ENCODE data around the gene PABPC3. TPM values are rescaled to one million over a fixed set of nuclear protein-coding genes. Genes with fewer than 3 reads are reported as not detected.

PABPC3 gene
- total and polyA plus RNA-seq, 2 donors from 2014 or later, result 0.22 TPM; not detected in 1

DNA sequence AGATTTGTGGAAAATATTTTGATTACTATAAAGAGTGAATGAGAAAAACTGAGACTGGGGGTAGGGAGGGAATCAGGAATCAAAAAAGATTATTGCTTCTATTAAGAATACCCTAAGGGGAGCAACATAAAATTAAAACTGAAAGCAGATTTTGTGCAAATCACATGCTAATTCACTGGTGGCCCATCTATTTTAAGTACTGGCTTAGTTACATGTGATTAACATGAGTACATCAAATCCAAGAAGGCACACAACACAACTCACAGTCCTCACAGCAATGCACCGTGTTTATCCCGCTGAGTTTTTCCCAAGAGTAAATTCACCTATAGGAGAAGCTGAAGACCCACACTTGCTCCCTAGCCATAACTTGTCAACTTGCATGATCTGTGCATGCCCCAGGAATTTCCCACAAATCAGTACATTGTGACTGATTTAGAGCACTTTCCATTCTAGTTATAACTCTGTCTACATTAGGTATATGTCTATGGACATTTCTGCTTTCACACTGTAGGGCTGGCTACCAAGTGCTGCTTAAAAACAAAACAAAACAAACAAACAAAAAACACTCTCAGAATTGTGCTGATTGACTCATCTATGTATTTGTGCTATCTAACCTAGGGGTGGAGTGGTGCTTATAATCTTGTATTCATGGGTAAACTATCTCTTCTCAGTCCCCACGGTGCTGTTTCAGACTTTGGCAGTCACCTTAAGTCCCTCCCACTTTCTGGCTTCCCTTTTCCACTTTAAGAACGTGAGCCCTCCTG, 51.9 kb downstream of the PABPC3 start:
- intact Hi-C loops (cut with DNase I), result no loop called here

DNA sequence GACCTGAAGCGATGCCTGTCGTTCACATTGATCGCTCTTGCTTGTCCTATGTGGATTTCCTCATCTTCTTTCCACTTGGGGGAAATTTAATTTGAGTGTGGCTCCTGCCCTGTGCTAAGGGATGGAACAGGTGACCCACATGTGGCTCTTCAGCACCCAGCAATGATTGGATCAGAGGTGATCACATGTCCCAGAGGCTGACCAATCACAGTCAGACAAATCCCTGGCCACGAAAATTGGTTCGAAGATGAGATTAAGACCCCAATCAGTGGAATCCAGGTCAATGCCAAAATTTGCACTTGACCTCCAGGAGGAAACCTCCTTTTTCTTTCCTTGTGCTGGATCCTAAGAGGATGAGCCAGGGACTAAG, 52.5 kb downstream of the PABPC3 start:
- TF ChIP-seq, protein P1, sequence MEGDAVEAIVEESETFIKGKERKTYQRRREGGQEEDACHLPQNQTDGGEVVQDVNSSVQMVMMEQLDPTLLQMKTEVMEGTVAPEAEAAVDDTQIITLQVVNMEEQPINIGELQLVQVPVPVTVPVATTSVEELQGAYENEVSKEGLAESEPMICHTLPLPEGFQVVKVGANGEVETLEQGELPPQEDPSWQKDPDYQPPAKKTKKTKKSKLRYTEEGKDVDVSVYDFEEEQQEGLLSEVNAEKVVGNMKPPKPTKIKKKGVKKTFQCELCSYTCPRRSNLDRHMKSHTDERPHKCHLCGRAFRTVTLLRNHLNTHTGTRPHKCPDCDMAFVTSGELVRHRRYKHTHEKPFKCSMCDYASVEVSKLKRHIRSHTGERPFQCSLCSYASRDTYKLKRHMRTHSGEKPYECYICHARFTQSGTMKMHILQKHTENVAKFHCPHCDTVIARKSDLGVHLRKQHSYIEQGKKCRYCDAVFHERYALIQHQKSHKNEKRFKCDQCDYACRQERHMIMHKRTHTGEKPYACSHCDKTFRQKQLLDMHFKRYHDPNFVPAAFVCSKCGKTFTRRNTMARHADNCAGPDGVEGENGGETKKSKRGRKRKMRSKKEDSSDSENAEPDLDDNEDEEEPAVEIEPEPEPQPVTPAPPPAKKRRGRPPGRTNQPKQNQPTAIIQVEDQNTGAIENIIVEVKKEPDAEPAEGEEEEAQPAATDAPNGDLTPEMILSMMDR (IDR thresholded peaks at IDR 0.05; ENCODE audit: borderline replicate concordance, extremely low read depth, insufficient read depth), result no peak
- no peak overlapping the region for H3K4me3 ChIP-seq (ENCODE audit: low read length in 3 of 3)
- intact Hi-C loops (cut with DNase I), result no loop called here
- no peaks in the 10 kb centered on the region for H3K36me3 ChIP-seq (ENCODE audit: control insufficient read depth in 2 of 3, insufficient read depth in 3 of 3, low read length in 3 of 3)
- peaks cover 0 to 4% (median 0%) of the 10 kb centered on the region in 3 donors for H3K9me3 ChIP-seq (ENCODE audit: control insufficient read depth in 2 of 3, insufficient read depth in 1 of 3, low read length in 3 of 3)
- no peak for FAIRE-seq
- no peak for DNase-seq
- H3K27ac ChIP-seq (ENCODE audit: low read depth in 2 of 2, low read length in 2 of 2), result no peak overlapping the region
- H3K9ac ChIP-seq (ENCODE audit: low read length in 3 of 3), result no peak overlapping the region
- H3K4me1 ChIP-seq (ENCODE audit: control insufficient read depth in 2 of 3, insufficient read depth in 2 of 3, low read depth in 1 of 3, low read length in 3 of 3), result no peaks in the 10 kb centered on the region
- no peaks in the 10 kb centered on the region for H3K27me3 ChIP-seq (ENCODE audit: control insufficient read depth, insufficient read depth, low read length)

More for the DNA sequence above, 51.9 kb downstream of the PABPC3 start:
- no peaks in the 10 kb centered on the region for H3K36me3 ChIP-seq (ENCODE audit: control insufficient read depth in 2 of 3, insufficient read depth in 3 of 3, low read length in 3 of 3)
- no peak overlapping the region for H3K4me3 ChIP-seq (ENCODE audit: low read length in 3 of 3)
- H3K4me1 ChIP-seq (ENCODE audit: control insufficient read depth in 2 of 3, insufficient read depth in 2 of 3, low read depth in 1 of 3, low read length in 3 of 3), result no peaks in the 10 kb centered on the region
- DNase-seq (no peak), FAIRE-seq (no peak)
- H3K27ac ChIP-seq (ENCODE audit: low read depth in 2 of 2, low read length in 2 of 2), result no peak overlapping the region
- H3K27me3 ChIP-seq (ENCODE audit: control insufficient read depth, insufficient read depth, low read length), result no peaks in the 10 kb centered on the region
- TF ChIP-seq, protein P1 (IDR thresholded peaks at IDR 0.05; ENCODE audit: borderline replicate concordance, extremely low read depth, insufficient read depth), result no peak
- H3K9me3 ChIP-seq (ENCODE audit: control insufficient read depth in 2 of 3, insufficient read depth in 1 of 3, low read length in 3 of 3), result peaks cover 0 to 4% (median 0%) of the 10 kb centered on the region in 3 donors
- H3K9ac ChIP-seq (ENCODE audit: low read length in 3 of 3), result no peak overlapping the region

Other genes starting within 250 kb of the PABPC3 start
- 0.06 TPM for gene AMER2, start 76.2 kb downstream of the PABPC3 start, total RNA-seq
- gene AMER2, start 76.2 kb downstream of the PABPC3 start, polyA plus RNA-seq (ENCODE audit: insufficient read depth, low read depth, low replicate concordance), result not detected
- 21.4 TPM for gene MTMR6, start 191.4 kb downstream of the PABPC3 start, total RNA-seq
- 9.4 TPM for gene MTMR6, start 191.4 kb downstream of the PABPC3 start, polyA plus RNA-seq (ENCODE audit: insufficient read depth, low read depth, low replicate concordance)
- 39.1 TPM for gene NUP58, start 205.5 kb downstream of the PABPC3 start, total RNA-seq
- gene NUP58, start 205.5 kb downstream of the PABPC3 start, polyA plus RNA-seq (ENCODE audit: insufficient read depth, low read depth, low replicate concordance), result 13.0 TPM

Data from kidney (tissue), 14 donors.